H9 (cell line): Measurements from ENCODE around the gene KCNAB3. TPM values are rescaled to one million over a fixed set of nuclear protein-coding genes. Genes with fewer than 3 reads are reported as not detected.
A peak's percentile ranks its signal among the peaks of the same experiment; 100 is the strongest.

Source experiments
- DNase-seq: peaks from one replicate; pipeline ENCODE4 v3.0.0-alpha.2; 2017
- H2AFZ ChIP-seq: one replicate; pipeline ENCODE4 v1.6.1; 2013; ENCODE audit warnings: mild to moderate bottlenecking, low read length, control low read depth, moderate library complexity
- H2AK5ac ChIP-seq: 2 replicates; pipeline ENCODE4 v1.6.1; 2013; ENCODE audit warnings: low read length, control low read depth, mixed read lengths; ENCODE audit not compliant: insufficient read length
- H2BK120ac ChIP-seq: one replicate; pipeline ENCODE4 v1.6.1; 2013; ENCODE audit warnings: low read depth, mild to moderate bottlenecking, low read length, control low read depth, inconsistent platforms; ENCODE audit not compliant: poor library complexity, severe bottlenecking
- H2BK12ac ChIP-seq: 2 replicates; pipeline ENCODE4 v1.6.1; 2013; ENCODE audit warnings: low read length, control low read depth, mixed read lengths, low read depth; ENCODE audit not compliant: insufficient read length
- H2BK15ac ChIP-seq: 2 replicates; pipeline ENCODE4 v1.6.1; 2013; ENCODE audit warnings: low read depth, low read length, control low read depth
- H2BK20ac ChIP-seq: one replicate; pipeline ENCODE4 v1.6.1; 2013; ENCODE audit warnings: low read depth, mild to moderate bottlenecking, low read length, control low read depth, inconsistent platforms; ENCODE audit not compliant: poor library complexity, severe bottlenecking
- H2BK5ac ChIP-seq: 2 replicates; pipeline ENCODE4 v1.6.1; 2013; ENCODE audit warnings: low read length, control low read depth, mixed read lengths; ENCODE audit not compliant: insufficient read length
- H3K14ac ChIP-seq: 2 replicates; pipeline ENCODE4 v1.6.1; 2013; ENCODE audit warnings: low read length, control low read depth; ENCODE audit not compliant: insufficient read depth
- H3K18ac ChIP-seq: 2 replicates; pipeline ENCODE4 v1.6.1; 2013; ENCODE audit warnings: low read depth, mild to moderate bottlenecking, mixed read lengths, low read length, control low read depth; ENCODE audit not compliant: insufficient read length
- H3K23ac ChIP-seq: 2 replicates; pipeline ENCODE4 v1.6.1; 2013; ENCODE audit warnings: low read length, control low read depth, mixed read lengths, low read depth; ENCODE audit not compliant: insufficient read length
- H3K23me2 ChIP-seq: 2 replicates; pipeline ENCODE4 v1.6.1; 2013; ENCODE audit warnings: low read depth, mild to moderate bottlenecking, mixed read lengths, low read length, control low read depth; ENCODE audit not compliant: insufficient read length, poor library complexity, severe bottlenecking
- H3K27ac ChIP-seq: 2 replicates; pipeline ENCODE4 v1.5.1; 2013; ENCODE audit warnings: low read length, control low read depth, mixed read lengths, low read depth; ENCODE audit not compliant: insufficient read length
- H3K27me3 ChIP-seq: 2 replicates; pipeline ENCODE4 v1.6.1; 2013; ENCODE audit warnings: low read length, control low read depth, inconsistent platforms; ENCODE audit not compliant: insufficient read depth
- H3K4ac ChIP-seq: 2 replicates; pipeline ENCODE4 v1.6.1; 2013; ENCODE audit warnings: low read depth, mild to moderate bottlenecking, control low read depth, inconsistent platforms, low read length, moderate library complexity
- H3K4me1 ChIP-seq: 2 replicates; pipeline ENCODE4 v1.6.1; 2013; ENCODE audit warnings: low read length, control low read depth, inconsistent platforms; ENCODE audit not compliant: insufficient read depth
- H3K4me2 ChIP-seq: 2 replicates; pipeline ENCODE4 v1.6.1; 2013; ENCODE audit warnings: low read length, control low read depth, mixed read lengths; ENCODE audit not compliant: insufficient read length, insufficient read depth
- H3K56ac ChIP-seq: 2 replicates; pipeline ENCODE4 v1.6.1; 2013; ENCODE audit warnings: low read depth, mild to moderate bottlenecking, mixed read lengths, low read length, control low read depth; ENCODE audit not compliant: insufficient read length
- H3K79me1 ChIP-seq: 2 replicates; pipeline ENCODE4 v1.6.1; 2013; ENCODE audit warnings: low read depth, mild to moderate bottlenecking, moderate library complexity, low read length, control low read depth, inconsistent platforms; ENCODE audit not compliant: insufficient read depth, poor library complexity, severe bottlenecking
- H3K79me2 ChIP-seq: 2 replicates; pipeline ENCODE4 v1.6.1; 2013; ENCODE audit warnings: low read length, control low read depth, inconsistent platforms; ENCODE audit not compliant: insufficient read depth
- H3K9ac ChIP-seq: 2 replicates; pipeline ENCODE4 v1.6.1; 2013; ENCODE audit warnings: low read length, control low read depth, mixed read lengths; ENCODE audit not compliant: insufficient read length; ENCODE audit errors: extremely low read depth
- H3K9me3 ChIP-seq: one replicate; pipeline ENCODE4 v1.6.1; 2013; ENCODE audit warnings: low read depth, low read length, inconsistent platforms; ENCODE audit not compliant: control insufficient read depth
- H3T11ph ChIP-seq: one replicate; pipeline ENCODE4 v1.6.1; 2013; ENCODE audit warnings: mild to moderate bottlenecking, low read length, control low read depth, inconsistent platforms
- H4K20me1 ChIP-seq: one replicate; pipeline ENCODE4 v1.6.1; 2013; ENCODE audit not compliant: control insufficient read depth, insufficient read length, insufficient read depth
- H4K5ac ChIP-seq: 2 replicates; pipeline ENCODE4 v1.6.1; 2013; ENCODE audit warnings: low read depth, mild to moderate bottlenecking, mixed read lengths, low read length, control low read depth; ENCODE audit not compliant: insufficient read length
- H4K8ac ChIP-seq: replicated peaks from 2 replicates; pipeline ENCODE4 v1.6.1; 2013; ENCODE audit warnings: low read length, control low read depth, mixed read lengths, low read depth; ENCODE audit not compliant: insufficient read length
- H4K91ac ChIP-seq: 2 replicates; pipeline ENCODE4 v1.6.1; 2013; ENCODE audit warnings: low read depth, mild to moderate bottlenecking, moderate library complexity, mixed read lengths, low read length, control low read depth; ENCODE audit not compliant: insufficient read length
- H3K27ac Mint-ChIP-seq, 3 experiments: 2 replicates in 2 of 3; 3 replicates in 1 of 3; pipeline ENCODE4 v1.8.0; 2020 to 2021; ENCODE audit warnings: mixed read lengths in 3 of 3, mild to moderate bottlenecking in 1 of 3, moderate library complexity in 1 of 3
- H3K27me3 Mint-ChIP-seq: 2 replicates; pipeline ENCODE4 v1.8.0; 2021; ENCODE audit warnings: low read depth, mild to moderate bottlenecking, moderate library complexity, mixed read lengths
- H3K36me3 Mint-ChIP-seq, 3 experiments: 2 replicates in 2 of 3; 3 replicates in 1 of 3; pipeline ENCODE4 v1.8.0; 2020 to 2021; ENCODE audit warnings: low read depth in 3 of 3, mixed read lengths in 3 of 3; ENCODE audit not compliant: insufficient read depth in 1 of 3
- H3K4me1 Mint-ChIP-seq, 2 experiments: 2 replicates each; pipeline ENCODE4 v1.8.0; 2020; ENCODE audit warnings: mixed read lengths in 2 of 2
- H3K4me3 Mint-ChIP-seq, 2 experiments: 2 replicates in 1 of 2; 3 replicates in 1 of 2; pipeline ENCODE4 v1.8.0; 2020 to 2021; ENCODE audit warnings: mild to moderate bottlenecking in 2 of 2, mixed read lengths in 2 of 2, moderate library complexity in 1 of 2
- H3K9me3 Mint-ChIP-seq, 2 experiments: 2 replicates in 1 of 2; 3 replicates in 1 of 2; pipeline ENCODE4 v1.8.0; 2020; ENCODE audit warnings: mild to moderate bottlenecking in 2 of 2, mixed read lengths in 2 of 2, moderate library complexity in 1 of 2
- WGBS: extraction: QIAGEN DNeasy Blood & Tissue Kit; methylation state at CpG from one replicate; pipeline ENCODE4 v1.1.7; 2013; ENCODE audit warnings: missing lambda C conversion rate, low lambda C conversion rate, mixed read lengths; ENCODE audit not compliant: insufficient read length; ENCODE audit errors: extremely low coverage; 5-methylcytosine and 5-hydroxymethylcytosine counted together
- total RNA-seq: library from RNA; stranded (reverse); gene quantifications from 2 replicates; pipeline ENCODE4 v1.2.1, GENCODE V29; 2021
- TF ChIP-seq, protein P1 (sequence below): fragments of 200-600 bp; sonication (generic); conservative IDR thresholded peaks from 3 replicates; pipeline ENCODE4 v1.8.0; 2021; ENCODE audit warnings: antibody characterized with exemption, mild to moderate bottlenecking

Gene KCNAB3
- total RNA-seq, 1 experiment from 2014 or later = 6.4 TPM

DNA sequence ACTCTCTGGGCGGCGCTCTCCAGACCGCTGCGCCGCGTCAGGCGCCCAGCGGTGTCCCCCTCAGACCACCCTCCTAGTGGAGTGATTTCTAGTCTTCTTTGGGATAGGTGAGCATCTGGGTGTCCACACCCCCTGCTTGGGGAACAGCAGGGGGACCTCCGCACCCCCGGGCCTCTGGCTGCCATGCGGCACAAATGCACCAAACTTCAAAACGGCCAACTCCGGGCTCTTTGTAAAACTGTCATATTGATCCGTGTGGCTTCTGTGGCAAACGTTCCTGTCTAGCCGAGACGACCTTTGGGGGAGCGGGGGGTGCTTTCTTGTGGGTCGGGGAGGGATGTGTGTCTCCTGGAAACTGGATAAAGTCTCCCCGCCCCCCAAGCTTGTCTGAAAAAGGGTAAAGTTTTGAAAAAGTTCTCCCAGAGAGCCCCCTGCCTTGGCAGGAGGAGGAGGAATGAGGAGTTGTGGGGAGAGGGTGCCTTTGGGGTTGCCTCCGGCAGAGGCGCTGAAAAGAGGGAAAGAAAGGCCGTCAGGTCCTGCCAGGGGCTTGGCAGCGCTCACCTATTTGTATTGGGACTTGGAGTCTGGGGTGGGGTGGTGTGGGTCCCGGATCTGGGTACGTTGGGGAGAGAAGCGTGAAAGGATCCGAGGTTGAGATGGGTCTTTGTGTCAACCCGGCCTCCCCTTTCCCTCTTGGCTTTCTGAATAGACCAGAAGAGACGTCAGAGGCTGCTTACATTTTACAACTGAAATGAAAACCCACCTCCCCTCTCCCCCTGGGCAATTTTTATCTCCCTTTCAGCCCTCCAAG, 43.2 kb downstream of the KCNAB3 start:
- Mint-ChIP-seq H3K27ac (peak overlapping the region in 1 of 3 experiments; percentile 18; a peak in 1 of 7 replicates), H3K4me3 (no peak overlapping the region), H3K36me3 (peaks cover 0 to 8% (median 0%) of the 10 kb centered on the region in 3 experiments; a peak in 2 of 7 replicates), H3K9me3 (no peaks in the 10 kb centered on the region), H3K27me3 (no peaks in the 10 kb centered on the region; the same call in none of the 2 replicates), H3K4me1 (peaks cover 3 to 4% of the 10 kb centered on the region in 2 experiments)
- no peaks in the 10 kb centered on the region for H3K9me3 ChIP-seq
- no peaks in the 10 kb centered on the region for H3K79me1 ChIP-seq
- WGBS = no CpG with 5 or more reads among the region's 30 CpGs
- no peak overlapping the region for H3K56ac ChIP-seq
- no peak overlapping the region for H2BK15ac ChIP-seq
- no peak overlapping the region for H4K91ac ChIP-seq
- no peak overlapping the region for H2BK120ac ChIP-seq
- peak; percentile 69 for DNase-seq
- H3K27me3 ChIP-seq = no peaks in the 10 kb centered on the region; the same call in 1 of the 2 replicates
- H3T11ph ChIP-seq = no peak overlapping the region
- no peak overlapping the region for H2AK5ac ChIP-seq
- H3K23me2 ChIP-seq = peaks cover 28% of the 10 kb centered on the region
- no peak overlapping the region for H4K5ac ChIP-seq
- H2BK20ac ChIP-seq = no peak overlapping the region
- H4K20me1 ChIP-seq = no peaks in the 10 kb centered on the region
- no peak overlapping the region for H2AFZ ChIP-seq
- no peak overlapping the region for H3K27ac ChIP-seq
- H2BK12ac ChIP-seq = no peak overlapping the region
- H3K4me1 ChIP-seq = no peaks in the 10 kb centered on the region
- peak overlapping the region; percentile 82 for H3K4me2 ChIP-seq
- H4K8ac ChIP-seq = no peak overlapping the region
- H3K9ac ChIP-seq = no peak overlapping the region
- H2BK5ac ChIP-seq = no peak overlapping the region
- no peak overlapping the region for H3K4ac ChIP-seq
- TF ChIP-seq, protein P1, sequence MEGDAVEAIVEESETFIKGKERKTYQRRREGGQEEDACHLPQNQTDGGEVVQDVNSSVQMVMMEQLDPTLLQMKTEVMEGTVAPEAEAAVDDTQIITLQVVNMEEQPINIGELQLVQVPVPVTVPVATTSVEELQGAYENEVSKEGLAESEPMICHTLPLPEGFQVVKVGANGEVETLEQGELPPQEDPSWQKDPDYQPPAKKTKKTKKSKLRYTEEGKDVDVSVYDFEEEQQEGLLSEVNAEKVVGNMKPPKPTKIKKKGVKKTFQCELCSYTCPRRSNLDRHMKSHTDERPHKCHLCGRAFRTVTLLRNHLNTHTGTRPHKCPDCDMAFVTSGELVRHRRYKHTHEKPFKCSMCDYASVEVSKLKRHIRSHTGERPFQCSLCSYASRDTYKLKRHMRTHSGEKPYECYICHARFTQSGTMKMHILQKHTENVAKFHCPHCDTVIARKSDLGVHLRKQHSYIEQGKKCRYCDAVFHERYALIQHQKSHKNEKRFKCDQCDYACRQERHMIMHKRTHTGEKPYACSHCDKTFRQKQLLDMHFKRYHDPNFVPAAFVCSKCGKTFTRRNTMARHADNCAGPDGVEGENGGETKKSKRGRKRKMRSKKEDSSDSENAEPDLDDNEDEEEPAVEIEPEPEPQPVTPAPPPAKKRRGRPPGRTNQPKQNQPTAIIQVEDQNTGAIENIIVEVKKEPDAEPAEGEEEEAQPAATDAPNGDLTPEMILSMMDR = 0 out of 3 replicates have a peak, but pooled peaks have one; percentile 14
- no peaks in the 10 kb centered on the region for H3K79me2 ChIP-seq
- H3K23ac ChIP-seq = no peak overlapping the region
- no peak overlapping the region for H3K14ac ChIP-seq
- H3K18ac ChIP-seq = no peak overlapping the region
